K562 (cell line): Measurements from ENCODE around the gene AANAT. TPM values are rescaled to one million over a fixed set of nuclear protein-coding genes. Genes with fewer than 3 reads are reported as not detected.

Experiments used
- BACH1 ChIP-seq: fragments of 200-800 bp; sonication (Bioruptor generic); IDR thresholded peaks from 2 replicates; pipeline ENCODE4 v1.6.1; 2016; ENCODE audit warnings: missing genetic modification characterization, missing compliant biosample characterization
- BRF1 ChIP-seq: IDR thresholded peaks from 3 replicates; pipeline ENCODE4 v1.6.1; 2011; ENCODE audit warnings: borderline replicate concordance, mild to moderate bottlenecking; ENCODE audit not compliant: insufficient read length; ENCODE audit errors: extremely low read depth
- EGR1 ChIP-seq: fragments of 450-650 bp; conservative IDR thresholded peaks from 2 replicates; pipeline ENCODE4 v1.6.1; 2017; ENCODE audit warnings: mild to moderate bottlenecking
- GATA2 ChIP-seq: sonication (generic); formaldehyde crosslinking; IDR thresholded peaks from 2 replicates; pipeline ENCODE4 v1.4.0; 2020; ENCODE audit warnings: mild to moderate bottlenecking, missing genetic modification reagents
- HMGN3 ChIP-seq: IDR thresholded peaks from 2 replicates; pipeline ENCODE4 v1.6.1; 2011; ENCODE audit warnings: borderline replicate concordance, low read depth, mild to moderate bottlenecking, mixed read lengths, low read length; ENCODE audit not compliant: insufficient read length; ENCODE audit errors: extremely low read depth
- NONO ChIP-seq, 2 experiments: fragments of 200-400 bp in 1 of 2; fragments of 450-650 bp in 1 of 2; formaldehyde crosslinking in 1 of 2; IDR thresholded peaks; 2 replicates each; pipeline ENCODE4 v1.6.1; 2017; ENCODE audit warnings: low read depth in 2 of 2, mild to moderate bottlenecking in 2 of 2, moderate library complexity in 2 of 2, low read length in 1 of 2
- PHF8 ChIP-seq: fragments of 200-600 bp; sonication (generic); IDR thresholded peaks from 2 replicates; pipeline ENCODE4 v1.6.1; 2012; ENCODE audit warnings: mixed run types, mild to moderate bottlenecking, inconsistent platforms, low read length, moderate library complexity, borderline replicate concordance
- RCOR1 ChIP-seq, 2 experiments: IDR thresholded peaks; 2 replicates each; pipeline ENCODE4 v1.6.1; 2012; ENCODE audit warnings: low read depth in 2 of 2, low read length in 2 of 2, borderline replicate concordance in 1 of 2, improper control_type of control experiment in 1 of 2
- SIN3A ChIP-seq, 2 experiments: fragments of 150-350 bp in 1 of 2; IDR thresholded peaks; 2 replicates each; pipeline ENCODE4 v1.6.1; 2011 to 2016; ENCODE audit warnings: borderline replicate concordance in 2 of 2, low read depth in 2 of 2, low read length in 2 of 2, mild to moderate bottlenecking in 2 of 2, moderate library complexity in 2 of 2; ENCODE audit not compliant: control insufficient read depth in 1 of 2
- SIX5 ChIP-seq, 2 experiments: IDR thresholded peaks; 2 replicates each; pipeline ENCODE4 v1.6.1; 2011; ENCODE audit warnings: low read length in 2 of 2, borderline replicate concordance in 1 of 2, low read depth in 1 of 2, mild to moderate bottlenecking in 1 of 2, moderate library complexity in 1 of 2; ENCODE audit not compliant: insufficient read depth in 1 of 2
- SMAD4 ChIP-seq: fragments of 250-450 bp; sonication (Bioruptor Pico); conservative IDR thresholded peaks from 2 replicates; pipeline ENCODE4 v1.8.0; 2021; ENCODE audit warnings: inconsistent platforms, mild to moderate bottlenecking, moderate library complexity
- SMARCC2 ChIP-seq: fragments of 450-650 bp; IDR thresholded peaks from 2 replicates; pipeline ENCODE4 v1.6.1; 2017; ENCODE audit warnings: antibody characterized with exemption, moderate library complexity, mild to moderate bottlenecking, low read depth
- SP1 ChIP-seq: sonication (generic); formaldehyde crosslinking; IDR thresholded peaks from 2 replicates; pipeline ENCODE4 v1.8.1; 2022; ENCODE audit warnings: mild to moderate bottlenecking, missing genetic modification reagents
- TCF7L2 ChIP-seq: fragments of 150-350 bp; IDR thresholded peaks from 2 replicates; pipeline ENCODE4 v1.6.1; 2016; ENCODE audit warnings: low read depth, mild to moderate bottlenecking, low read length, moderate library complexity
- ZNF217 ChIP-seq: sonication (generic); formaldehyde crosslinking; IDR thresholded peaks from 2 replicates; pipeline ENCODE4 v1.8.0; 2022; ENCODE audit warnings: mild to moderate bottlenecking, missing genetic modification reagents
- ZNF239 ChIP-seq: fragments of 250-450 bp; sonication (Bioruptor Pico); IDR thresholded peaks from 2 replicates; pipeline ENCODE4 v1.4.0; 2020; ENCODE audit warnings: mild to moderate bottlenecking
- ZNF764 ChIP-seq: fragments of 250-450 bp; sonication (Bioruptor Pico); IDR thresholded peaks from 2 replicates; pipeline ENCODE4 v1.4.0; 2020; ENCODE audit warnings: low read depth, mild to moderate bottlenecking, moderate library complexity
- polyA plus RNA-seq, 8 experiments: library from polyadenylated mRNA; depleted of rRNA in 4 of 8; stranded (reverse) in 5 of 8; unstranded in 3 of 8; fragments of >200 nt; fragmentation: Nextera tagmentation in 2 of 8; fragmentation: Illumina TruSeq in 1 of 8; extraction: Ambion mirVana in 2 of 8; extraction: Trizol in 1 of 8; gene quantifications; 2 replicates each; pipeline versions ENCODE4 v1.2.1 to v1.2.3, GENCODE V29; 2011 to 2014; ENCODE audit warnings: inconsistent platforms in 1 of 8, missing spikeins in 1 of 8
- total RNA-seq, 7 experiments: library from RNA; depleted of rRNA in 6 of 7; stranded (reverse); fragments of >200 nt in 6 of 7; fragmentation: Illumina TruSeq in 2 of 7; extraction: Trizol in 2 of 7; gene quantifications; 2 replicates each; pipeline versions ENCODE4 v1.2.1 to v1.2.3, GENCODE V29; 2011 to 2021; ENCODE audit warnings: low replicate concordance in 1 of 7
- TF ChIP-seq, protein P1 (sequence below): sonication (generic); formaldehyde crosslinking; IDR thresholded peaks from 2 replicates; pipeline ENCODE4 v1.8.0; 2022; ENCODE audit warnings: mild to moderate bottlenecking, missing genetic modification reagents
- TF ChIP-seq, protein P2 (sequence below): fragments of 450-650 bp; formaldehyde crosslinking; conservative IDR thresholded peaks from 2 replicates; pipeline ENCODE4 v1.4.0; 2022; ENCODE audit warnings: mild to moderate bottlenecking, missing genetic modification characterization
- TF ChIP-seq, protein P3 (sequence below): sonication (generic); formaldehyde crosslinking; IDR thresholded peaks from 2 replicates; pipeline ENCODE4 v1.8.0; 2022; ENCODE audit warnings: mild to moderate bottlenecking, missing genetic modification reagents
- TF ChIP-seq, protein P4 (sequence below), 2 experiments: IDR thresholded peaks; 2 replicates each; pipeline ENCODE4 v1.6.1; 2011; ENCODE audit warnings: borderline replicate concordance in 1 of 2, control low read depth in 1 of 2, low read depth in 1 of 2, low read length in 1 of 2, mild to moderate bottlenecking in 1 of 2, mixed read lengths in 1 of 2, moderate library complexity in 1 of 2; ENCODE audit not compliant: insufficient read depth in 1 of 2, insufficient read length in 1 of 2, poor library complexity in 1 of 2, severe bottlenecking in 1 of 2; ENCODE audit errors: extremely low read depth in 1 of 2

Gene AANAT
- total and polyA plus RNA-seq, 9 of the 15 experiments (the other 6 are each of a cell fraction or from before 2014, with no cell fraction given): not detected

DNA sequence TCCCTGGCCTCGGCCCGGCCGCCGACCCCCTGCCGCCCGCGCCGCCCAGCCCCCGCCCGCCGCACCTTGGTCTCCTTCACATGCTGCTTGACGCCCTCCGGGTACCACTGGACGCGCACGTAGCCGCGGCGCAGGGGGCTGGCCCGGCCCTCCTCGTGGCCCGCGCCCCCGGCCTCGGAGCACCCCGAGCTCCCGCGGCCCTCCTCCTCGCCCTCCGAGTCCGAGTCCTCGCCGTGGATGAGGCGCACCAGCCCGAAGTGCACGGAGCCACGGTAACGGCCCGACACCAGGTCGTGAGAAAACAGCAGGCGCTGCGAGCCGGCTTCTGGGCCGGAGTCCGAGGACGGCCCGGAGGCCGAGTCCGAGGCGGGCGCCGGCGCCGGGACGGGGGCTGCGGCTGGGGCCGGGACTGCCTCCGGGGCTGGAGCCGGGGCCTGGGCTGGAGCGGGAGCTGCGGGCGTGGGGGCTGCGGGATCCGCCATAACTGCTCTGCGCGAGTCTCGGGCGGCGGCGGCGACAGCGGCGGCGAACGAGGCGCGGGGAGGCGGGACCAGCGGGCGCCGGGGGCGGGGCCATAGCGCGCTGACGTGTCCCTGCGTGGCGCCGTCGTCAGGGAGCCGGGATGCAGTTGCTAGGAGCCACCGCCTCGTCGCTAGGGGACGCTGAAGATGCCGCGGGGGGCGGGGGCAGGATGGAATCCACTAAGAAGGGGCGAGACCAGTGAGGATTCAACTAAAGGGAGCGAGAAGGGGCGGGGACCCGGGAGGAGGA, 14.6 kb upstream of the AANAT start, which contains the start of gene UBE2O (continued):
- TF ChIP-seq NONO (IDR thresholded peaks at IDR 0.05; ENCODE audit: low read depth in 2 of 2, low read length in 1 of 2): peak; percentile 48 to 83; a peak in 3 of 4 replicates
- TF ChIP-seq ZNF764 (CRISPR knock-in tag): no peak
- no peak for TF ChIP-seq ZNF217 (CRISPR knock-in tag)
- no peak for TF ChIP-seq SIX5 (IDR thresholded peaks at IDR 0.05; ENCODE audit: borderline replicate concordance in 1 of 2, insufficient read depth in 1 of 2, low read depth in 1 of 2, low read length in 2 of 2)
- TF ChIP-seq, protein P1, sequence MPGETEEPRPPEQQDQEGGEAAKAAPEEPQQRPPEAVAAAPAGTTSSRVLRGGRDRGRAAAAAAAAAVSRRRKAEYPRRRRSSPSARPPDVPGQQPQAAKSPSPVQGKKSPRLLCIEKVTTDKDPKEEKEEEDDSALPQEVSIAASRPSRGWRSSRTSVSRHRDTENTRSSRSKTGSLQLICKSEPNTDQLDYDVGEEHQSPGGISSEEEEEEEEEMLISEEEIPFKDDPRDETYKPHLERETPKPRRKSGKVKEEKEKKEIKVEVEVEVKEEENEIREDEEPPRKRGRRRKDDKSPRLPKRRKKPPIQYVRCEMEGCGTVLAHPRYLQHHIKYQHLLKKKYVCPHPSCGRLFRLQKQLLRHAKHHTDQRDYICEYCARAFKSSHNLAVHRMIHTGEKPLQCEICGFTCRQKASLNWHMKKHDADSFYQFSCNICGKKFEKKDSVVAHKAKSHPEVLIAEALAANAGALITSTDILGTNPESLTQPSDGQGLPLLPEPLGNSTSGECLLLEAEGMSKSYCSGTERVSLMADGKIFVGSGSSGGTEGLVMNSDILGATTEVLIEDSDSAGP (CRISPR knock-in tag): no peak
- TF ChIP-seq PHF8: peak; percentile 88; the same call in 1 of the 2 replicates
- peak; percentile 58 for TF ChIP-seq HMGN3
- TF ChIP-seq, protein P2, sequence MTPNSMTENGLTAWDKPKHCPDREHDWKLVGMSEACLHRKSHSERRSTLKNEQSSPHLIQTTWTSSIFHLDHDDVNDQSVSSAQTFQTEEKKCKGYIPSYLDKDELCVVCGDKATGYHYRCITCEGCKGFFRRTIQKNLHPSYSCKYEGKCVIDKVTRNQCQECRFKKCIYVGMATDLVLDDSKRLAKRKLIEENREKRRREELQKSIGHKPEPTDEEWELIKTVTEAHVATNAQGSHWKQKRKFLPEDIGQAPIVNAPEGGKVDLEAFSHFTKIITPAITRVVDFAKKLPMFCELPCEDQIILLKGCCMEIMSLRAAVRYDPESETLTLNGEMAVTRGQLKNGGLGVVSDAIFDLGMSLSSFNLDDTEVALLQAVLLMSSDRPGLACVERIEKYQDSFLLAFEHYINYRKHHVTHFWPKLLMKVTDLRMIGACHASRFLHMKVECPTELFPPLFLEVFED (CRISPR knock-in tag): no peak
- TF ChIP-seq BACH1 (tag): no peak
- TF ChIP-seq SMAD4: peak; percentile 51; the same call in 1 of the 2 replicates
- peak; percentile 37 to 72; a peak in 2 of 4 replicates for TF ChIP-seq SIN3A (IDR thresholded peaks at IDR 0.05; ENCODE audit: borderline replicate concordance in 2 of 2, control insufficient read depth in 1 of 2, low read depth in 2 of 2, low read length in 2 of 2)
- peak; percentile 88 for TF ChIP-seq SP1 (CRISPR knock-in tag)
- peak; percentile 65 for TF ChIP-seq EGR1
- TF ChIP-seq ZNF239: no peak
- TF ChIP-seq, protein P3, sequence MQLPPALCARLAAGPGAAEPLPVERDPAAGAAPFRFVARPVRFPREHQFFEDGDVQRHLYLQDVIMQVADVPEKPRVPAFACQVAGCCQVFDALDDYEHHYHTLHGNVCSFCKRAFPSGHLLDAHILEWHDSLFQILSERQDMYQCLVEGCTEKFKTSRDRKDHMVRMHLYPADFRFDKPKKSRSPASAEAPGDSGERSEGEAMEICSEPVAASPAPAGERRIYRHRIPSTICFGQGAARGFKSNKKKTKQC: no peak
- no peak for TF ChIP-seq TCF7L2
- TF ChIP-seq SMARCC2: no peak
- TF ChIP-seq GATA2 (CRISPR knock-in tag): no peak
- peak; percentile 95 to 100 for TF ChIP-seq RCOR1 (IDR thresholded peaks at IDR 0.05; ENCODE audit: borderline replicate concordance in 1 of 2, low read depth in 2 of 2, low read length in 2 of 2)
- TF ChIP-seq BRF1: no peak
- TF ChIP-seq, protein P4, sequence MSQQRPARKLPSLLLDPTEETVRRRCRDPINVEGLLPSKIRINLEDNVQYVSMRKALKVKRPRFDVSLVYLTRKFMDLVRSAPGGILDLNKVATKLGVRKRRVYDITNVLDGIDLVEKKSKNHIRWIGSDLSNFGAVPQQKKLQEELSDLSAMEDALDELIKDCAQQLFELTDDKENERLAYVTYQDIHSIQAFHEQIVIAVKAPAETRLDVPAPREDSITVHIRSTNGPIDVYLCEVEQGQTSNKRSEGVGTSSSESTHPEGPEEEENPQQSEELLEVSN (IDR thresholded peaks at IDR 0.05; ENCODE audit: borderline replicate concordance in 1 of 2, extremely low read depth in 1 of 2, insufficient read depth in 1 of 2, insufficient read length in 1 of 2, low read depth in 1 of 2, low read length in 1 of 2, poor library complexity in 1 of 2, severe bottlenecking in 1 of 2): peak in 1 of 2 experiments; percentile 47
